ENCODE results near the gene MICALL1. TPM values are rescaled to one million over a fixed set of nuclear protein-coding genes. Genes with fewer than 3 reads are reported as not detected.
"Not testable (repeated sequence)": the region's sequence is repeated elsewhere in the genome, so short reads cannot be mapped to it uniquely, and the experiment has no call there.

The MICALL1 gene
- total RNA-seq, 1 experiment from 2014 or later = 29.8 TPM

DNA sequence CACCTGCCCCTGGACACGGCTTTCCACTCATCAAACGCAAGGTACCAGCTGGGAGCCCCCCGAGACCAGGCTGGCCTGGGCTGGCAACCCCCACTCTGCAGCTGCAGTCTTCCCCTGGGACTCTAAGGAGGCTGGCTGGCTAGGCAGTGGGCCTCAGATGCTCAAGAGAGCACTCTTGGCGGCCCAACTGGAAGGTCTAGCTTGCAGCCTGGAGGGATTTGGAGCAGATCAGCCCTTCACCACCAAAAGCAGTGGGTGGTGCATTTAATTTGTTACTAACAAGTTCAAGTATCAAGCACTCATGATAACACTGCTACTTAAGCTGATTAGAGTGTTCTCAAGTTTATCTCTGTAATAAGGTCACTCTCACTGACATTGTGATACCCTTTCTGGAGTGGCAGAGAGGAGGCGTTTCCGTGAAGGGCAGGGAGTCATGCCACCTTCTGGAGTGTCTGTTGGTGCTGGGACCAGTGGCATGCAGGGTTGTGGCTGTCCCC lies 25.8 kb downstream of the MICALL1 start:
- H3K4me3 ChIP-seq (ENCODE audit: insufficient read depth, low read depth, low read length) = no peak overlapping the region
- no peak for DNase-seq
- H3K27me3 ChIP-seq (ENCODE audit: control insufficient read depth, insufficient read depth, low read length) = no peaks in the 10 kb centered on the region
- peaks cover 14% of the 10 kb centered on the region for H3K36me3 ChIP-seq (replicated peaks; ENCODE audit: control insufficient read depth, insufficient read depth, low read length)

DNA sequence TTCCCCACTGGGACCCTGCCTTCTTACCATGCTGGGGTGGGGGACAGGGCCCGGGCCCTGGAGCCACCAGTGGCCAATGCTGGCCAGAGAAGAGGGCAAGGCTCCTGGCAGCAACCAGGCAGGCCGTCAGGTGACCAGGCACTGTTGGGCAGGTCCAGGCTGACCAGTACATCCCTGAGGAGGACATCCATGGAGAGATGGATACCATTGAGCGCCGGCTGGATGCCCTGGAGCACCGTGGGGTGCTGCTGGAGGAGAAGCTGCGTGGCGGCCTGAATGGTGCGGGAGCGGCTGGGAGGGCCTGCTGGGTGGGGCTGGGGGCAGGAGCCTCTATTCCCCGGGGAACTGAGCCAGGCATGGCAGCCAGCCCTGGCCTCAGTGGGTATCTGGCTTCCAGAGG lies 26.3 kb downstream of the MICALL1 start:
- no peaks in the 10 kb centered on the region for H3K27me3 ChIP-seq (ENCODE audit: control insufficient read depth, insufficient read depth, low read length)
- H3K4me3 ChIP-seq (ENCODE audit: insufficient read depth, low read depth, low read length) = no peak overlapping the region
- no peak for DNase-seq
- peaks cover 15% of the 10 kb centered on the region for H3K36me3 ChIP-seq (replicated peaks; ENCODE audit: control insufficient read depth, insufficient read depth, low read length)

DNA sequence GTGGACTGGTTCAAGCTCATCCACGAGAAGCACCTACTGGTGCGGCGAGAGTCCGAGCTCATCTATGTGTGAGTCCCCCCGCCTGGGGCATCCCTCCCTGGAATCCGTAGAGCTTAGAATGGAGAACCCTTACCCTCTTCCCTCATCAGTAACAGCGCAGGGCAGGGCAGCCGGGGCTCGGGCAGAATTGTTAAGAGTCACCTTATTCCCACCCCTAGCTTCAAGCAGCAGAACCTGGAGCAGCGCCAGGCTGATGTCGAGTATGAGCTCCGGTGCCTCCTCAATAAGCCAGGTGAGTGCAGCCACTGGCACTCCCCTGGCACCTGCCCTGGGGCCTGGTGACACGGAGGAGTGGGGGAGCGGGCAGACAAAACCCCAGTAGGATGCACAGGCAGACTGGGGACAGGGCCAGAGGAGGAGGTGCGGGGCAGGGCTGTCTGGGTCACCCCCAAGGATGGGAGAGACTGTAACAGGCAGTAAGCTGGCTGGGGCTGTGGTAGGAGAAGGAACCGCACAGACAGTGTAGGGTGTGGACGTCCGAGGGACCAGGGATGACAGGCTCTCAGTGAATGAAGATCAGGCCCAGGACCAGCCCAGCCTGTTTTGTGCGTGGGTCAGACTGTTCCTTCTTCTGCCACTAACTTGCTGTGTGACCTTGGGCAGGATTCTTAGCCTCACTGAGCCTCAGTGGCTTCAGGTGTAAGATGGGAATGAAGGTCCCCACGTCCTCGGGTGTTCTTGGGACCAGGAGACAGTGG lies 26.9 kb downstream of the MICALL1 start:
- Histone ChIP-seq H3K27me3 (ENCODE audit: control insufficient read depth, insufficient read depth, low read length) (no peaks in the 10 kb centered on the region), H3K36me3 (replicated peaks; ENCODE audit: control insufficient read depth, insufficient read depth, low read length) (peaks cover 13% of the 10 kb centered on the region), H3K4me3 (ENCODE audit: insufficient read depth, low read depth, low read length) (no peak overlapping the region)
- DNase-seq = no peak

DNA sequence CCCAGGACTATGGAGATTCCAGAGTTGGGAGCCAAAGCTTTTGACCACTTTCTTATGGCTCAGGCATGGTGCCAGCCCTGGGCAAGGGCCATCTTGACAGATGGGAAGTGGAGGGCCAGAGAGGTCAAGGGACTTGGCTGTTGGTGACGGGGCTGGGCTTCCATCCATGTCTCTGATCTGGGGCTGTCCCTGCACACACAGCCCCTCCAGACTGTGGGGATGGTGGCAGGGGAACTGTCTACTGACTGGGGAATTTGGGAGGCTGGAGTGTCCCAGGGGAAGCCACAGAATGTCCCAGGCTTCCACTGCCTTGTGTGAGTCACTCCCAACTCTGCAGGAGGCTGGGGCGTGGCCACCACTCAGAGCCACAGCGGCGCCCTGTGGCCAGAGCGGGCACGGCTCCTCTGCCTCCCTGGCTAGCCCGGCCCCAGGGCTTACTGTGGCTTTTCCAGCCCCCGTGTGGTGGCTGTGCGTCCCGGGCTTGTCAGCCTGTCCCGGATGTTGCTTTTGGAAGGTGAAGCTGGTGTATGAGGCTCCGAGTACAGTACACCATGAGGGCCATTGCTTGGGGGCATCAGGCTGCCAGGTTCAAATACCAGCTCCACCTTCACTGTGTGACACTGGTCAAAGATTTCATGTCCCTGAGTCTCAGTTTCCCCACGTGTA lies 27.7 kb downstream of the MICALL1 start:
- Histone ChIP-seq H3K4me3 (ENCODE audit: insufficient read depth, low read depth, low read length) (no peak overlapping the region), H3K27me3 (ENCODE audit: control insufficient read depth, insufficient read depth, low read length) (no peaks in the 10 kb centered on the region), H3K36me3 (replicated peaks; ENCODE audit: control insufficient read depth, insufficient read depth, low read length) (peaks cover 10% of the 10 kb centered on the region)
- DNase-seq = peak; percentile 98

DNA sequence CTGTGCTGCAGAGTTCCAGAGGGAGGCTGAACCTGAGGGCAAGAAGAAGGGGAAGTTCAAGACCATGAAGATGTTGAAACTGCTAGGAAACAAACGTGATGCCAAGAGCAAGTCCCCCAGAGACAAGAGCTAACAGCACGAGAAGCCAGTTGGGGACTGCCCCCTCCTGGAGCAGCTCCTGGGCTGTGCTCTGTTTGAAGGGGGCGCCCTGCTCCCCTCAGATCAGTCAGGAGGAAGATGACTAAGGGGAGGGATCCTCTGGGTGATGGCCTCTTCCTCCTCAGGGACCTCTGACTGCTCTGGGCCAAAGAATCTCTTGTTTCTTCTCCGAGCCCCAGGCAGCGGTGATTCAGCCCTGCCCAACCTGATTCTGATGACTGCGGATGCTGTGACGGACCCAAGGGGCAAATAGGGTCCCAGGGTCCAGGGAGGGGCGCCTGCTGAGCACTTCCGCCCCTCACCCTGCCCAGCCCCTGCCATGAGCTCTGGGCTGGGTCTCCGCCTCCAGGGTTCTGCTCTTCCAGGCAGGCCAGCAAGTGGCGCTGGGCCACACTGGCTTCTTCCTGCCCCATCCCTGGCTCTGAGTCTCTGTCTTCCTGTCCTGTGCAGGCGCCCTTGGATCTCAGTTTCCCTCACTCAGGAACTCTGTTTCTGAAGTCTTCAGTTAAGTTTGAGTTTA lies 34.7 kb downstream of the MICALL1 start:
- Histone ChIP-seq H3K27me3 (ENCODE audit: control insufficient read depth, insufficient read depth, low read length) (no peaks in the 10 kb centered on the region), H3K4me3 (ENCODE audit: insufficient read depth, low read depth, low read length) (no peak overlapping the region), H3K36me3 (replicated peaks; ENCODE audit: control insufficient read depth, insufficient read depth, low read length) (peaks cover 3% of the 10 kb centered on the region; the same call in 1 of the 2 replicates)
- DNase-seq = peak; percentile 72

DNA sequence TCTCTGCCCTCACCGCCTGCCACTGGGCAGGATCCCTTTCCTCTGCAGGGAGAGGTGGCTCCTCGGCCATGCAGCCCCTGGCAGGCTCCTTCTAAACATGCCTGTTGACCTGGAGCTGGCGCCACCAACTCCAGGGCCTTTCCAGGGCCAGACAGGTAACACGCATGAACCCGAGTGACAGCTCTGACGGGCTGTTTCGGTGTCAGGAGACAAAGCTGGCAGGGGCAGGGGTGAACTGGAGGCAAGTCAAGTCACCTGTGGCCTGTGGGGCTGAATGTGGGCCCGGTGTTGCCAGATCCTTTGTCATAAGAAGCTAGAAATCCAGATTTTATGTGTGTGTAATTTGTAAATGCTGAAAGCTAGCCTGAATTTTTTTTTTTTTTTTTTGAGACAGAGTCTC lies 36.0 kb downstream of the MICALL1 start:
- H3K36me3 ChIP-seq (replicated peaks; ENCODE audit: control insufficient read depth, insufficient read depth, low read length) = peaks cover 2% of the 10 kb centered on the region; the same call in 1 of the 2 replicates
- H3K27me3 ChIP-seq (ENCODE audit: control insufficient read depth, insufficient read depth, low read length) = no peaks in the 10 kb centered on the region
- no peak for DNase-seq
- no peak overlapping the region for H3K4me3 ChIP-seq (ENCODE audit: insufficient read depth, low read depth, low read length)

- DNase-seq = no peak
- Histone ChIP-seq H3K36me3 (replicated peaks; ENCODE audit: control insufficient read depth, insufficient read depth, low read length) (peaks cover 1% of the 10 kb centered on the region; the same call in 1 of the 2 replicates), H3K4me3 (ENCODE audit: insufficient read depth, low read depth, low read length) (no peak overlapping the region), H3K27me3 (ENCODE audit: control insufficient read depth, insufficient read depth, low read length) (no peaks in the 10 kb centered on the region)
Measured at GRCh38 chr22:37943136-37943824, 37.2 kb downstream of the MICALL1 start.

GRCh38 chr22:37943825-37944198 lies 37.7 kb downstream of the MICALL1 start:
- Histone ChIP-seq H3K4me3 (ENCODE audit: insufficient read depth, low read depth, low read length) (no peak overlapping the region), H3K36me3 (replicated peaks; ENCODE audit: control insufficient read depth, insufficient read depth, low read length) (peaks cover 1% of the 10 kb centered on the region; the same call in 1 of the 2 replicates), H3K27me3 (ENCODE audit: control insufficient read depth, insufficient read depth, low read length) (no peaks in the 10 kb centered on the region)
- no peak for DNase-seq

- H3K36me3 ChIP-seq (replicated peaks; ENCODE audit: control insufficient read depth, insufficient read depth, low read length); DNase-seq; H3K27me3 ChIP-seq (ENCODE audit: control insufficient read depth, insufficient read depth, low read length); H3K4me3 ChIP-seq (ENCODE audit: insufficient read depth, low read depth, low read length): not testable (repeated sequence)
Measured at GRCh38 chr22:37944423-37944822, 38.3 kb downstream of the MICALL1 start.

GRCh38 chr22:37947142-37947795 lies 41.2 kb downstream of the MICALL1 start:
- H3K4me3 ChIP-seq (ENCODE audit: insufficient read depth, low read depth, low read length); H3K27me3 ChIP-seq (ENCODE audit: control insufficient read depth, insufficient read depth, low read length); H3K36me3 ChIP-seq (replicated peaks; ENCODE audit: control insufficient read depth, insufficient read depth, low read length): not testable (repeated sequence)
- DNase-seq = peak; percentile 22

- no peak overlapping the region for H3K4me3 ChIP-seq (ENCODE audit: insufficient read depth, low read depth, low read length)
- H3K27me3 ChIP-seq (ENCODE audit: control insufficient read depth, insufficient read depth, low read length) = peaks cover 10% of the 10 kb centered on the region; the same call in 1 of the 2 replicates
- no peaks in the 10 kb centered on the region for H3K36me3 ChIP-seq (replicated peaks; ENCODE audit: control insufficient read depth, insufficient read depth, low read length)
- DNase-seq = peak; percentile 72
Measured at GRCh38 chr22:37951305-37951704, 45.2 kb downstream of the MICALL1 start.

GRCh38 chr22:37952629-37953028 lies 46.5 kb downstream of the MICALL1 start:
- DNase-seq = peak; percentile 49
- Histone ChIP-seq H3K36me3 (replicated peaks; ENCODE audit: control insufficient read depth, insufficient read depth, low read length) (peaks cover 10% of the 10 kb centered on the region), H3K27me3 (ENCODE audit: control insufficient read depth, insufficient read depth, low read length) (peaks cover 10% of the 10 kb centered on the region; the same call in 1 of the 2 replicates), H3K4me3 (ENCODE audit: insufficient read depth, low read depth, low read length) (peak overlapping the region; percentile 96)

GRCh38 chr22:37953062-37953436 lies 47.0 kb downstream of the MICALL1 start:
- Histone ChIP-seq H3K36me3 (replicated peaks; ENCODE audit: control insufficient read depth, insufficient read depth, low read length) (peaks cover 12% of the 10 kb centered on the region), H3K4me3 (ENCODE audit: insufficient read depth, low read depth, low read length) (peak overlapping the region; percentile 96), H3K27me3 (ENCODE audit: control insufficient read depth, insufficient read depth, low read length) (peaks cover 10% of the 10 kb centered on the region; the same call in 1 of the 2 replicates)
- peak; percentile 62 for DNase-seq

Data from H7 (cell line).